Astrocyte of the spinal cord (primary cell): Measurements from ENCODE around the gene BFSP2.
"Not testable (repeated sequence)": the region's sequence is repeated elsewhere in the genome, so short reads cannot be mapped to it uniquely, and the experiment has no call there.

Experiments used
- DNase-seq: peaks from one replicate; pipeline ENCODE4 v3.0.0; 2011; ENCODE audit warnings: low read depth, low spot score
- H3K4me3 ChIP-seq: 2 replicates; pipeline ENCODE4 v1.5.1; 2011; ENCODE audit warnings: low read depth, mild to moderate bottlenecking, low read length, moderate library complexity
- in situ Hi-C: cut with HindIII; loops from 2 replicates; pipeline ENCODE4 v1.10.0; 2017; ENCODE audit warnings: low sequenced_read_pairs
- TF ChIP-seq, protein P1 (sequence below): IDR thresholded peaks from 2 replicates; pipeline ENCODE4 v1.5.1; 2012; ENCODE audit warnings: low read depth, mild to moderate bottlenecking, low read length, inconsistent platforms

Gene BFSP2

DNA sequence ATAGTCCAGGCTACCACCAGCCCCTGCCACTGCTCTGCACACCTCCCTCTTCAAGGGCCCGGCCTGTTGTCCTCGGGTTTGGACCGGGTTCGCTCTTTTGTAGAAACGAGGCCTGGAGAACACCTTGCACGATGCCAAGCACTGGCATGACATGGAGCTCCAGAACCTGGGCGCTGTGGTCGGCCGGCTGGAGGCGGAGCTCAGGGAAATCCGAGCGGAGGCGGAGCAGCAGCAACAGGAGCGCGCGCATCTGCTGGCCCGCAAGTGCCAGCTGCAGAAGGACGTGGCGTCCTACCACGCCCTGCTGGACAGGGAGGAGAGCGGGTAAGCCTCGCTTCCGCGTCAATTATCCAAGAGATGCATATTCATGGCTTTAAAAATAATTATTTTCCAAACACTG lies 72.4 kb downstream of the BFSP2 start:
- DNase-seq: no peak
- TF ChIP-seq, protein P1, sequence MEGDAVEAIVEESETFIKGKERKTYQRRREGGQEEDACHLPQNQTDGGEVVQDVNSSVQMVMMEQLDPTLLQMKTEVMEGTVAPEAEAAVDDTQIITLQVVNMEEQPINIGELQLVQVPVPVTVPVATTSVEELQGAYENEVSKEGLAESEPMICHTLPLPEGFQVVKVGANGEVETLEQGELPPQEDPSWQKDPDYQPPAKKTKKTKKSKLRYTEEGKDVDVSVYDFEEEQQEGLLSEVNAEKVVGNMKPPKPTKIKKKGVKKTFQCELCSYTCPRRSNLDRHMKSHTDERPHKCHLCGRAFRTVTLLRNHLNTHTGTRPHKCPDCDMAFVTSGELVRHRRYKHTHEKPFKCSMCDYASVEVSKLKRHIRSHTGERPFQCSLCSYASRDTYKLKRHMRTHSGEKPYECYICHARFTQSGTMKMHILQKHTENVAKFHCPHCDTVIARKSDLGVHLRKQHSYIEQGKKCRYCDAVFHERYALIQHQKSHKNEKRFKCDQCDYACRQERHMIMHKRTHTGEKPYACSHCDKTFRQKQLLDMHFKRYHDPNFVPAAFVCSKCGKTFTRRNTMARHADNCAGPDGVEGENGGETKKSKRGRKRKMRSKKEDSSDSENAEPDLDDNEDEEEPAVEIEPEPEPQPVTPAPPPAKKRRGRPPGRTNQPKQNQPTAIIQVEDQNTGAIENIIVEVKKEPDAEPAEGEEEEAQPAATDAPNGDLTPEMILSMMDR: no peak
- in situ Hi-C loops: no loop called here
- no peak overlapping the region for H3K4me3 ChIP-seq

- DNase-seq: no peak
- H3K4me3 ChIP-seq: no peak overlapping the region
- TF ChIP-seq, protein P1: no peak
- in situ Hi-C loops: no loop called here
These were observed 73.0 kb downstream of the BFSP2 start for GRCh38 chr3:133472889-133473288.

GRCh38 chr3:133473472-133474191 lies 73.8 kb downstream of the BFSP2 start:
- H3K4me3 ChIP-seq, in situ Hi-C loops, DNase-seq: not testable (repeated sequence)

DNA sequence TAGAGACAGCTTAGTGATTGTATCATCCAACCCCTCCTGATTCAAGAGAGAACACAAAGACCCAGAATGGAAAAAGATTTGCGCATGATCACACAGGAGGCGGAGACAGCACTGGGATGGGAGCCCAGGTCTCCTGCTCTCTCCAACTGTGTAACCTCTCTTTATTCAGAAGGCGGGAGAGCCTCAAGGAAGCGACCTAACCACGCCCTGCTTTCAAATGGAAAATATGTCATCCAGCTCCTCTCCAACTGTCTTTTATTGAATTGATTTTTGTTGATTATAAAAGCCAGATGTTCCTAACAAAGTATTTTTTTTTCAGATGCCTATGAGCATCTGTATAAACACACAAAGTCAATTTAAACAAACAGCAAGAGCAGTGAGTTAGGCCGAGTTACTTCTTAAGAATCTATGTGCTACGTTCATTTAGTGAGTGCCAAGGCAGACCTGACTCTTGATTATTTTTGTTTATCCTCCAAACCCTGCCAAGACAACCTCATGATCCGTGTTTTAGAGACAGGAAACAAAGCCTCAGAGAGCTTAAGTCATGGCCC lies 74.5 kb downstream of the BFSP2 start:
- H3K4me3 ChIP-seq: no peak overlapping the region
- in situ Hi-C loops: no loop called here
- TF ChIP-seq, protein P1: no peak
- DNase-seq: peak; percentile 69

DNA sequence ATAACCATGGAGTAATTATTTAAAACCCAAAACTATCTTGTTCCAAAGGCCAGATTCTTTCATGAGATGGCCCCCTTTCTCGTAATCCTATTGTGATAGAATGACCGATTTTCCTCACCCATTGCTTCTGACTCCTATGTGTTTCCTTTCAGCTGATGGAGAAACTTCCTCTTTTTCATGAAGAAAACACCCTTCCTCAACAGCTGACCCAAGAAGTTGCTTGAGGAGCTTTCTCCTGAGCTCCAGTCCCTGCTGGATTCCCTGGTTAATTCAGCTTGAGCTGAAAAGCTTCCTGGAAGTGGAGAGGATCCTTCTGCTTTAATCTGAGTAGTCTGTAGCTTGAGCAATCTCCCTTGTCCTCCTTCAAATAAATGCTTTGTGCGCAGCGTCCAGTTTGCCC lies 75.0 kb downstream of the BFSP2 start:
- no peak for DNase-seq
- H3K4me3 ChIP-seq: no peak overlapping the region
- in situ Hi-C loops: no loop called here
- TF ChIP-seq, protein P1: no peak

DNA sequence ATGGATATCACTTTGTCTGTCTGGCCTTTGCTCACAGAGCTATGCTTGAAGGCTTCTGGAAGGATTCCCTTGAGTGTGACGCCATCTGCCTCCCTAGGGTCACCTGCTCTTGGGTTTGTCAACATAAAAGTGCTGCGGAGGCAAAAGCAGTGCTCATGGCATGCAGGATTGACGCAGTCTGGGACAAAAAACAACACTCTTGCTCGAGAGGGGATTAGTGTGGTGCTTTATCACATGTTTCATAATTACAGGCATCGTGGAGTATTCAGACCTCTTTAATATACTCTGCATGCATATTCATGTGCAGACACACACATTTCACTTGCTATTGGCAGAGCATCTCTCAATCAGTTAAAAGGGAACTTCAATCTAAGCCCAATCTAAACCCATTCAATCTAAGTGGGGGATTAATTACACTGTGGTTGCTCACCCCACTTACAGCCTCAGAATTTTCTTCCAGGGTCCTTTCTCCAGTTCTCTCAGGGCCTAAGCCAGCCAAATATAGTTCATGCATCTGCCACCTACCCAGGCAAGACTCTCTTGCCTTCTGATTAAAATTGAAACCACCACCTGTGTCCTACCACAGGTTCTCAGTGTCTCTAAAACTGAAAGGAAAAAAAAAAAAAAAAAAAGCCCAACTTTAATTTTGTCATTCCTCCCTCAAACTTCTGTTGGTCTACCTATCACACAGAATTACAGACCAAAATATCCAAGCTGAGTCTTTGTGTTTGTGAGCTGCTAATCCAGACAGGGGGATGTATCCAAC lies 75.6 kb downstream of the BFSP2 start:
- TF ChIP-seq, protein P1: no peak
- H3K4me3 ChIP-seq: no peak overlapping the region
- in situ Hi-C loops: no loop called here
- no peak for DNase-seq

DNA sequence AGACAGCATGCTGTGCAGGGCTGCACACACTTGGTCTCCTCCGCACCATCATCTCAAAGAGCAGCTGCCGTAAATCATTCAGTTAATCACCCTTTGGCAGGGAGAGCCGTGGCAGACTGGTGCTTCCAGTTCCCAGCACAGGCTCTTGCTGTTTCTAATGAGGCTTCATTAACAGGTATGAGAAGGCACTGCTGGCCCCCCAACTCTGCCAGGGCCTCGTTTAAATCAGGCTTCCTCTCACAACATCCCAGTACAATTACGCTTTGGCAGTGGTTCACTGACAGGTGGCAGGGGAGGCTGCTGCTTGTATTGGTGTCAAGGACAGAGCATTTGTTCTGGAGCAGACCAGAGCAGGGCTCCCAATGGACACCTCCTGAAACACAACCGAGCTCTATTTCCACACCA lies 77.1 kb downstream of the BFSP2 start:
- in situ Hi-C loops: no loop called here

More for the DNA sequence above, 77.1 kb downstream of the BFSP2 start:
- no peak for DNase-seq
- H3K4me3 ChIP-seq: no peak overlapping the region
- TF ChIP-seq, protein P1: no peak
